Astrocyte of the spinal cord (primary cell): ENCODE data around the gene TTLL3.

Experiments used
- DNase-seq: peaks from one replicate; pipeline ENCODE4 v3.0.0; 2011; ENCODE audit warnings: low read depth, low spot score
- H3K4me3 ChIP-seq: 2 replicates; pipeline ENCODE4 v1.5.1; 2011; ENCODE audit warnings: low read depth, mild to moderate bottlenecking, low read length, moderate library complexity
- CTCF ChIP-seq: IDR thresholded peaks from 2 replicates; pipeline ENCODE4 v1.5.1; 2012; ENCODE audit warnings: low read depth, mild to moderate bottlenecking, low read length, inconsistent platforms
- in situ Hi-C: cut with HindIII; loops from 2 replicates; pipeline ENCODE4 v1.10.0; 2017; ENCODE audit warnings: low sequenced_read_pairs

The TTLL3 gene, protein sequence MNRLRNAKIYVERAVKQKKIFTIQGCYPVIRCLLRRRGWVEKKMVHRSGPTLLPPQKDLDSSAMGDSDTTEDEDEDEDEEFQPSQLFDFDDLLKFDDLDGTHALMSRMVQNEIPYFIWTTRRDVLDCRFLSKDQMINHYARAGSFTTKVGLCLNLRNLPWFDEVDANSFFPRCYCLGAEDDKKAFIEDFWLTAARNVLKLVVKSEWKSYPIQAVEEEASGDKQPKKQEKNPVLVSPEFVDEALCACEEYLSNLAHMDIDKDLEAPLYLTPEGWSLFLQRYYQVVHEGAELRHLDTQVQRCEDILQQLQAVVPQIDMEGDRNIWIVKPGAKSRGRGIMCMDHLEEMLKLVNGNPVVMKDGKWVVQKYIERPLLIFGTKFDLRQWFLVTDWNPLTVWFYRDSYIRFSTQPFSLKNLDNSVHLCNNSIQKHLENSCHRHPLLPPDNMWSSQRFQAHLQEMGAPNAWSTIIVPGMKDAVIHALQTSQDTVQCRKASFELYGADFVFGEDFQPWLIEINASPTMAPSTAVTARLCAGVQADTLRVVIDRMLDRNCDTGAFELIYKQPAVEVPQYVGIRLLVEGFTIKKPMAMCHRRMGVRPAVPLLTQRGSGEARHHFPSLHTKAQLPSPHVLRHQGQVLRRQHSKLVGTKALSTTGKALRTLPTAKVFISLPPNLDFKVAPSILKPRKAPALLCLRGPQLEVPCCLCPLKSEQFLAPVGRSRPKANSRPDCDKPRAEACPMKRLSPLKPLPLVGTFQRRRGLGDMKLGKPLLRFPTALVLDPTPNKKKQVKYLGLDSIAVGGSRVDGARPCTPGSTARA

DNA sequence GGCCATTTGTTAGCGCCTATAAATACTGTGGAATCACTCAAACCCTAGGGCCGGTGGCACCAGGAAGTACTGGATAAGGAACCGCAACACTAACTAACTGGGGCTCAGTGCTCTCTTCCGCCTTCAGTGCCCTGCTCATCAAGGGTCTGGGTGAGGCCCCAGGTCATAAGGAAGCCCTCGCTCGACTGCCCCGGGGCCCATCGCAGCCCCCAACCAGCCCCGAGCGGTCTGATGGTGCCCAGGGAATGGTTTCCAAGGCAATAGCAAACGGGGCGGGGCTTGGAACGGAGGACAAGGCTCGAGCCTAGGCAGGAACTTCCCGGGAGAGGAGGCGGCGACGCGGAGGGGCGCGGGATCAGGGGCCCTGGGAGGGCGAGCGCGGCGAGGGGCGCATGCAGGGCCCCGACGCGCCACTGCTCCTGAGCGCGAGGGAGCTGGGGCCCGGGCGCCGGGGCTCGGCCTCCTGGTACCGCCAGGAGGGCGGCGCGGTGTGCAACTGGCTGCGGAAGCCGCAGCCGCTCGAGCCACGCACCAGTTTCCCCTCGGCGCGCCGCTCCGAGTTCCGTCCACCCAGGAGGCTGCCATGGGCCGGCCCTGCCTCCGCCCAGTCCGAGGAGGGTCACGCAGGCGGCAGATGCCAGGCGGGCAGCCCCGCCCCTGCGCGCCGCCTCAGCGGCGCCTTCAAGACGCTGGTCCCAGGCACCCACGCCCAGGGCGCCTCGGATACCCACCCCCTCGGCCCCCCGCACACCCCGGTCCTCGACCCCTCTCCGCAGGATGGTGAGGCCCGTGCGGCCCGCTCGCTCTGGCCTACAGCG, at the start of gene TTLL3:
TSS of gene TTLL3 (plus strand) at position 648 of the 818 bp plus-strand sequence. CDS start 400 bp downstream, outside the sequence.
- in situ Hi-C loops = no loop called here
- DNase-seq = peak; percentile 50
- peak within 1 kb of the TSS; percentile 37 for H3K4me3 ChIP-seq
- no peak for TF ChIP-seq CTCF

- no peak for TF ChIP-seq CTCF
- in situ Hi-C loops = no loop called here
- DNase-seq = no peak
- H3K4me3 ChIP-seq = no peak overlapping the region
These were observed 49.1 kb upstream of the TTLL3 start for GRCh38 chr3:9760779-9761505.

GRCh38 chr3:9761919-9762318, 48.1 kb upstream of the TTLL3 start:
- no peak for DNase-seq
- TF ChIP-seq CTCF = no peak
- in situ Hi-C loops = no loop called here
- H3K4me3 ChIP-seq = no peak overlapping the region

GRCh38 chr3:9762871-9763270, 47.2 kb upstream of the TTLL3 start:
- TF ChIP-seq CTCF = no peak
- in situ Hi-C loops = no loop called here
- no peak for DNase-seq
- H3K4me3 ChIP-seq = no peak overlapping the region

DNA sequence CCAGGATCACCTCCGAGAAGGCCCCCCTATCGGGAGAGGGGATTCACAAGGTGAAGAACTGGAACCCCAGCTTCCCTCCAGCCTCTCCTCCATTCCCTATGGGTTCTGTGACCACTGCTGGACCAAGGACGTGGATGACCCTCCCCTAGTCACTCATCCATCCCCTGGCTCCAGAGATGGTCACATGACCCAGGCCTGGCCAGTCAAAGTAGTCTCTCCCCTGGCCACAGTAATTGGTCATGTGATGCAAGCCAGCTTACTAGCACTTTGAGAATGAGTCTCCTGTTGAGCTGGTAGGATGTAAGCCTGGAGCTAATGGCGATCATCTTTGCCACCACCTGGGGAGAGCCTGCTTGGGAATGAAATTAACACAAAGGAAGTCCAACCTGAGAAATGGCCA, 44.2 kb upstream of the TTLL3 start:
- DNase-seq = no peak
- no peak overlapping the region for H3K4me3 ChIP-seq
- TF ChIP-seq CTCF = no peak
- in situ Hi-C loops = no loop called here
